ENCODE data around the gene RRH. TPM values are rescaled to one million over a fixed set of nuclear protein-coding genes. Genes with fewer than 3 reads are reported as not detected.
A peak's percentile ranks its signal among the peaks of the same experiment; 100 is the strongest.
"Not testable (repeated sequence)": the region's sequence is repeated elsewhere in the genome, so short reads cannot be mapped to it uniquely, and the experiment has no call there.

RRH gene
- total RNA-seq (2014; rRNA removed), result not detected in 2 replicates
- not detected for polyA plus RNA-seq (2012)

- no peak for DNase-seq (ENCODE audit: low read depth)
Observed at GRCh38 chr4:109827672-109828071, at the start of gene RRH. Gene RRH, plus strand, starts transcription at chr4:109827972. Its CDS starts 56 bp downstream, at chr4:109828028.

- DNase-seq (ENCODE audit: low read depth), result not testable (repeated sequence)
Observed at GRCh38 chr4:109782092-109782491, 45.7 kb upstream of the RRH start.

- no peak for DNase-seq (ENCODE audit: low read depth)
Observed at GRCh38 chr4:109786846-109787245, 40.9 kb upstream of the RRH start.

GRCh38 chr4:109787807-109788206 lies 40.0 kb upstream of the RRH start:
- no peak for DNase-seq (ENCODE audit: low read depth)

- DNase-seq (ENCODE audit: low read depth), result no peak
Observed at GRCh38 chr4:109795059-109795458, 32.7 kb upstream of the RRH start.

- no peak for DNase-seq (ENCODE audit: low read depth)
Observed at GRCh38 chr4:109798866-109799265, 28.9 kb upstream of the RRH start.

- no peak for DNase-seq (ENCODE audit: low read depth)
Observed at GRCh38 chr4:109801099-109801789, 26.5 kb upstream of the RRH start.

- DNase-seq (ENCODE audit: low read depth), result peak; percentile 64
Observed at GRCh38 chr4:109801895-109802319, 25.9 kb upstream of the RRH start, which contains the start of gene CFI. Gene CFI, minus strand, starts transcription at chr4:109801999. Its CDS starts 28 bp downstream, at chr4:109801971.

- peak; percentile 58 for DNase-seq (ENCODE audit: low read depth)
Observed at GRCh38 chr4:109803924-109804571, 23.7 kb upstream of the RRH start.

GRCh38 chr4:109809655-109810054 lies 18.1 kb upstream of the RRH start:
- DNase-seq (ENCODE audit: low read depth), result no peak

- DNase-seq (ENCODE audit: low read depth), result no peak
Observed at GRCh38 chr4:109810552-109811387, 17.0 kb upstream of the RRH start.

GRCh38 chr4:109811707-109812106 lies 16.1 kb upstream of the RRH start:
- no peak for DNase-seq (ENCODE audit: low read depth)

GRCh38 chr4:109815151-109816081 lies 12.4 kb upstream of the RRH start, which contains the start of gene GAR1:
Gene GAR1, plus strand, starts transcription at chr4:109815762. Its CDS starts 403 bp downstream, at chr4:109816165.
- peak; percentile 89 for DNase-seq (ENCODE audit: low read depth)

GRCh38 chr4:109816082-109816442 lies 11.7 kb upstream of the RRH start:
- no peak for DNase-seq (ENCODE audit: low read depth)

GRCh38 chr4:109816894-109817293 lies 10.9 kb upstream of the RRH start:
- DNase-seq (ENCODE audit: low read depth), result no peak

- DNase-seq (ENCODE audit: low read depth), result no peak
Observed at GRCh38 chr4:109818268-109818667, 9.5 kb upstream of the RRH start.

GRCh38 chr4:109820563-109820962 lies 7.2 kb upstream of the RRH start:
- DNase-seq (ENCODE audit: low read depth), result no peak

GRCh38 chr4:109821185-109821584 lies 6.6 kb upstream of the RRH start:
- no peak for DNase-seq (ENCODE audit: low read depth)

- no peak for DNase-seq (ENCODE audit: low read depth)
Observed at GRCh38 chr4:109826719-109827118, 1.1 kb upstream of the RRH start.

GRCh38 chr4:109833756-109834155 lies 6.0 kb downstream of the RRH start:
- DNase-seq (ENCODE audit: low read depth), result no peak

- DNase-seq (ENCODE audit: low read depth), result no peak
Observed at GRCh38 chr4:109836985-109837384, 9.2 kb downstream of the RRH start.

Measured in LHCN-M2 (cell line).